ENCODE data around the gene GPR132.
"Not testable (repeated sequence)": the region's sequence is repeated elsewhere in the genome, so short reads cannot be mapped to it uniquely, and the experiment has no call there.

GPR132 gene

DNA sequence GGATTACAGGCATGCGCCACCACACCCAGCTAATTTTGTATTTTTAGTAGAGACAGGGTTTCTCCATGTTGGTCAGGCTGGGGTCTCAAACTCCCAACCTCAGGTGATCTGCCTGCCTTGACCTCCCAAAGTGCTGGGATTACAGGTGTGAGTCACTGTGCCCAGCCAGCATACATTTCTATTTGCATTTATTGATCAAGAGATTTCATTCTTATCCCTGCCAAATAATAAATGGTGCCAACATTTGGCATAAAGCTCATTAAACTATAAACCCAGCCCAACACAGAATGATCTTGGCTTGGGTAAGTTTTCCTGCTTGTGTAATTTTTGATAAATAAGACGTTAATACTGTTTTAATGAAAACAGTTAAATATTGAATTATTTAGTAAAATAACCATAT, 29.6 kb downstream of the GPR132 start:
- DNase-seq: not testable (repeated sequence)

DNA sequence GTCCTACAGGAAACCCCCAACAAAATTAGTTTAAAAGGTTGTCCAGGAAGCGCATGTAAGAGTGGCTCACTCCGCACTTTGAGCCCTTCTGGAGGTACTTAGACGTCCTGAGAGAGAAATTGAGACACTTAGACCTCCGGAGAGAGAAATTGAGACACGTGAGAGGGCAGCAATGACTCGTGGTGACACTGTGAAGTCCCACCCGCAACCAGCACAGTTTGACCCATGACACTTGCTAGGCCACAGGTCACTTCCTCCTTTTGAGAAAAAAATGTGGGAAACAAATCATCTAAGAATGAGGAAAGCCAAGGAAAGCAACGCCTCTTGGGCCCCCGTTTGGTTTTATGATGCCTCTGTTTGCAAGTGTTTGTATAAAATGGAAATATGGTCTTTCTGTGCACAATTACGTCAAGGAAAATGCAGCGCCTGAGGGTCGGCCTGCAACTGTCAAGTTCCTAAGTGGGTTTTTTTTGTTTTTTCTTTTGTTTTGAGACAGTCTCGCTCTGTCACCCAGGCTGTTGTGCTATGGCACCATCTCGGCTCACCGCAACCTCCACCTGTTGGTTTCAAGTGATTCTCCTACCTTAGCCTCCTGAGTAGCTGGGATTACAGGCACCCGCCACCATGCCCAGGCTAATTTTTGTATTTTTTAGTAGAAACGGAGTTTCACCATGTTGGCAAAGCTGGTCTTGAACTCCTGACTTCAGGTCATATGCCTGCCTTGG, 30.8 kb downstream of the GPR132 start:
- DNase-seq: no peak

DNA sequence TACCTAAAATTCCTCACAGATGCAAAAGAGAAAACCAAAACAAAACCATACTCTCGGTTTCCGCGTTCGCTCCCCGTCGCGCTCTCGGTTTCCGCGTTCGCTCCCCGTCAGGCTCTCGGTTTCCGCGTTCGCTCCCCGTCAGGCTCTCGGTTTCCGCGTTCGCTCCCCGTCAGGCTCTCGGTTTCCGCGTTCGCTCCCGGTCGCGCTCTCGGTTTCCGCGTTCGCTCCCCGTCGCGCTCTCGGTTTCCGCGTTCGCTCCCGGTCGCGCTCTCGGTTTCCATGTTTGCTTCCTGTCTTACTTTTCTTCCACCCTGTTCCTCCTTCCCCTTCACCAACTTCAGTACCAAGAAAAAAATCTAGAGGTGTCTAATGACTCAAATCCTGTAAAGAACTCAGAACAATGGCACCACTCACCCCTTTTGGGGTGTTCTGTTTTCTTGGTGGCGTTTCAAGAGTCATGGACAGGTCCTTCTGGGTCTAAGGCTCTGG, 31.8 kb downstream of the GPR132 start:
- not testable (repeated sequence) for DNase-seq

DNA sequence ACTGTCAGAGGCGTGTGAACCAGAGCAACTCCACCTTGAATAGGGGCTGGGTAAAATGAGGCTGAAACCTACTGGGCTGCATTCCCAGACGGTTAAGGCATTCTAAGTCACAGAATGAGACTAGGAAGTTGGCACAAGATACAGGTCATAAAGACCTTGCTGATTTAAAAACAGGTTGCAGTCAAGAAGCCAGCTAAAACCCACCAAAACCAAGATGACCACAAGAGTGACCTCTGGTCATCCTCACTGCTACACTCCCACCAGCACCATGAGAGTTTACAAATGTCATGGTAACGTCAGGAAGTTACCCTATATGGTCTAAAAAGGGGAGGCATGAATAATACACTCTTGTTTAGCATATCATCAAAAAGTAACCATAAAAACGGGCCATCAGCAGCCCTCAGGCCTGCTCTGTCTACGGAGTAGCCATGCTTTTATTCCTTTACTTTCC, 32.8 kb downstream of the GPR132 start:
- DNase-seq: not testable (repeated sequence)

DNA sequence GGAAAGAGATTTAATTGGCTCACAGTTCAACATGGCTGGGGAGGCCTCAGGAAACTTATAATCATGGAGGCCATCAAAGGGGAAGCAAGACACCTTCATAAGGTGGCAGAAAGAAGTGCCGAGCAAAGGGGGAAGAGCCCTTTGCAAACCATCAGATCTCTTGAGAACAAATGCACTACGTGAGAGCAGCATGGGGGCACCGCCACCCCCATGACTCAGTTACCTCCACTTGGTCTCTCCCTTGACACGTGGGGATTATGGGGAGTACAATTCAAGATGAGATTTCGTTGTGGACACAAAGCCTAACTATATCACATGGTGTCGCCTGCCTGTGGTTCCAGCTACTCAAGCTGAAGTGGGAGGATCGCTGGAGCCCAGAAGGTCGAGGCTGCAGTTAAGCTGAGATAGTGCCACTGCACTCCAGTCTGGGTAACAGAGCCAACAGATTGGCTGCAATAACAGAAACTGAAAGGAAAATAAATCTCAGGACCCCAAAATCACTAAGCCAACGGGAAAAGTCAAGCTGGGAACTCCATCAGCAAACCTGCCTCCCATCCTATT, 34.3 kb downstream of the GPR132 start:
- DNase-seq: no peak

DNA sequence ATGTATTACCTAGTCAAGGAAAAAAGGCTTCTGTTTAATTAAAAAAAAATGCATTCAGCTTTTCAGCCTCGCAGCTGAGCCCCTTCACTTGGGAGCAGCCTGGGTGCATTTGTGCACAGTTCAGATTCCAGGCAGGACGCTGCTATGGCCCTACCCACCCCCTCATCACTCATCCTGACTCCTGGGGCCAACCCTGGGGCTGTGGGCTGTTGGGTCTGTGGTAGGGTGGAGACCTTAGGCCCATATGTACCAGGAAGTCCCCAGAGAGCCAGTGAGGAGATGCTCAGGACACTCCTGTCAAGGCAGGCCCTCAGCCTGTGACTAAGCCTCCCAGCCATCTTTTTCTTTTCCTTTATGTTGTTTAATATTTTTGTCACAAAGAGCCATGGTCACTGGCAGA, 35.0 kb downstream of the GPR132 start:
- no peak for DNase-seq

DNA sequence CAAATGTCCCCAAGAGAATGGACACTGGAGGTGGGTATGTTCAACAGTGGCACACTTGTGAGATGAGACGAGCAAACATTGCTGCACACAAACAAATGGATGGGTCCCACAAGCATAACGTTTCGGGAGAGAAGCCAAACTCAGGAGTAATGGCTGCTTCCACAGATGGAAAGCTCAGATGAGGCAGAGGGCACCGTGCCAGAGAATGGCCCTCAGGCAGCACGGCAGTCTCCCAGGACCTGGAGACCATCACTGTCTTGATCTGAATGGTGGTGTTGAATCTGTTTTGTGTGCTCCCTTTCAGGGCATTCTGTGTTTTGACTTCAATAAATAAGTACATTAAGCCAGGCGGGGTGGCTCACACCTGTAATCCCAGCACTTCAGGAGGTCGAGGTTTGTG, 35.8 kb downstream of the GPR132 start:
- no peak for DNase-seq

DNA sequence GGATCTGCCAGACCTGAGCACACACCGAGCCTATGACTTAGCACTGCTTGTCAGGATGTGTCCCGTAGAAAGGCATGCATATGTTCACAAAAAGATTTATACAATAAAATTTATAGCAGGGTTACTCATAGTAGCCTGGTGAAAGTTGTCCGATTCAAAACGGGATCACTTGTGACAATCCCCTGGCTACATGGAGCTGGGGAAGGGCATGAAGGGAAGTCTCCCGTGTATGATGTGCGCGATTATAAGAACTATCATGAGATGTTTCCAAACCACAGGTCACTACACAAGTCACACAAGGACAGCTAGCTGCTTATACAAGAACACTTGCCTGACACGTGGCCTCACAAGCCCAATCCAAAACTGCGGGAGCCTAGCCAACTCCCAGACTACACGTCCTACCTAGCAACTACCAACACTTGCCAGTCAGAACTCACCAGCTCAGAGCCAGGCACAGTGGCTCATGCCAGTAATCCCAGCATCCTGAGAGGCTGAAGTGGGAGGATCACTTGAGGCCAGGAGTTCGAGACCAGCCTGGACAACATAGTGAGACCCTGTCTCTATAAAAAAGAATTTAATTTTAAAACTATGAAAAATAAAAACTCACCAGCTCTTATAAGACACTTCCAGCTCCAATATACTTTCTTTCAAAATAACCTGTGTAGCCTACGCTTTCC, 36.8 kb downstream of the GPR132 start:
- no peak for DNase-seq

DNA sequence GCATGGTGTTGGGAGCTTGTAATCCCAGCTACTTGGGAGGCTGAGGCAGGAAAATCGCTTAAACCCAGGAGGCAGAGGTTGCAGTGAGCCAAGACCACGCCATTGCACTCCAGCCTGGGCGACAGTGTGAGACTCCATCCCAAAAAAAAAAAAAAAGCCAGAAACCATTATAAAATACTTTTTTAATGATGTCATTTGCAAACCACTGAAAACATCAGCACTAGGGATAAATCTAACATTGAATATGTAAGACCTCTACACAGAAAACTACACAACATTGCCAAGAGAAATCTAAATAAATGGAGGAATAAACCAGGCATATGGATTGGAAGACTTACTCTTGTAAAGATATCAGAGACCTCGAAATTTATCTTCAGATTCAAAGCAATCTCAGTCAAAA, 37.5 kb downstream of the GPR132 start:
- DNase-seq: not testable (repeated sequence)

DNA sequence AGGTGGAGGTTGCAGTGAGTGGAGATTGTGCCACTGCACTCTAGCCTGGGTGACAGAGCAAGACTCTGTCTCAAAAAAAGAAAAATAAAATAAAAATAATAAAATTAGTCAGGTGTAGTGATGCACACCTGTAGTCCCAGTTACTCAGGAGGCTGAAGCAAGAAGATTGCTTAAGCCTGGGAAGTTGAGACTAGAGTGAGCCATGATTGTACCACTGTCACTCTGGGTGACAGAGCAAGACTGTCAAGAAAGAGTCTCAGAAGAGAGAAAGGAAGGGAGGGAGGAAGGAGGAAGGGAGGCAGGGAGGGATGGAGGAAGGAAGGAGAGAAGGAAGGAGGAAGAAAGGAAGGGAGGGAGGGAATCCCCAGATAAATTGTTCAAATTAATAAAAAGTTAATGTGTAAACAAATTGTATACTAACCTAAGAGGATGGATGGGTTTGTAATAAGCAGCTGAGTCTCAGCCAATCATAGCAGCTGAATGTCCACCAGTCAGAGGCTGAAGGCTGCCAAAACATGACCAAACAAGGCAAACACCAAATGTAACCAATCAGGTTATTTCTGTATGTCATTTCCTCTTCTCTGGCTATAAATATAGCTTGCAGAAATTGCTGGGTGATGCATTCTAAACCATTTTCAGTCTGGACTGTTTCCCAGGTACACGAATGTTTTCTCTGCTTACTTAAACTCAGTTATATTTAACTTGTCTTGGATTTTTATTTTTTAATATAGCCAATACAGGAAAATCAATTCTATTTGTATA, 38.2 kb downstream of the GPR132 start:
- DNase-seq: no peak

DNA sequence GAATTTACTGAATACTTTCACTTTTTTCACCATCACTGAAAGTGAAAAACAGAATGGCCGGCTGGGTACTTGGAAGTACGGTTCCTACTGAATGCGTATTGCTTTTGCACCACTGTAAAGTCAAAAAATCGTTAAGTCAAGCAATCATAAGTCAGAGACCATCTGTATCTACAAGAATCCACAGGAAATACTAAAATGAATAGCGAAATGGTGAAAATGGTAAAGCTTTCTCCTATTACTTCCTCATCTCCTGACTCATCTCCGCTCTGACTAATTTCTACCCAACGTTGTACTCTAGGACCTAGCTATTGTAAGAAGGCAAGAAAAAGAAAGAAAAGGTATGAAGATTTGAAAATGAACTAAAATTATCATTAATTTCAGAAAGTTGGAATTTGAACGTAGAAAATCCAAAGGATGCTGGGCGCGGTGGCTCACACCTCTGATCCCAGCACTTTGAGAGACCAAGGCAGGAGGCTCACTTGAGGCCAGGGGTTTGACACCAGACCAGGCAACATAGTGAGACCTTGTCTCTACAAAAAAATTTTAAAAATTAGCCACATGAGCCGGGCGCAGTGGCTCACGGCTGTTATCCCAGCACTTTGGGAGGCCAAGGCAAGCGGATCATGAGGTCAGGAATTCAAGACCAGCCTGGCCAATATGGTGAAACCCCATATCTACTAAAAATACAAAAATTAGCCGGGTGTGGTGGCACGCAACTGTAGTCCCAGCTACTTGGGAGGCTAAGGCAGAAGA, 39.0 kb downstream of the GPR132 start:
- DNase-seq: no peak

DNA sequence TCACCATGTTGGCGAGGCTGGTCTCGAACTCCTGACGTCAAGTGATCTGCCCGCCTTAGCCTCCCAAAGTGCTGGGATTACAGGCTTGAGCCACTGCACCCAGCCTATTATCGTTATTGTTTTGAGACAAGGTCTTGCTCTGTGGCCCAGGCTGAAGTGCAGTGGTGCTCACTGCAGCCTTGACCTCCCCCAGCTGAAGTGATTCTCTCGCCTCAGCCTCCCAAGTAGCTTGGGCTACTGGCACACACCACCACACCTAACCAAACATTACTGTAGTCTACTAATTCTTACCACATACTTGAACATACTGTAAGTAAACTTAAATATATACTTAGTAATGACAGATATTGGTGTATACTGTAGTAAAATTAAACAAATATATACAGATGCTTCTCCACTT, 39.8 kb downstream of the GPR132 start:
- DNase-seq: no peak

DNA sequence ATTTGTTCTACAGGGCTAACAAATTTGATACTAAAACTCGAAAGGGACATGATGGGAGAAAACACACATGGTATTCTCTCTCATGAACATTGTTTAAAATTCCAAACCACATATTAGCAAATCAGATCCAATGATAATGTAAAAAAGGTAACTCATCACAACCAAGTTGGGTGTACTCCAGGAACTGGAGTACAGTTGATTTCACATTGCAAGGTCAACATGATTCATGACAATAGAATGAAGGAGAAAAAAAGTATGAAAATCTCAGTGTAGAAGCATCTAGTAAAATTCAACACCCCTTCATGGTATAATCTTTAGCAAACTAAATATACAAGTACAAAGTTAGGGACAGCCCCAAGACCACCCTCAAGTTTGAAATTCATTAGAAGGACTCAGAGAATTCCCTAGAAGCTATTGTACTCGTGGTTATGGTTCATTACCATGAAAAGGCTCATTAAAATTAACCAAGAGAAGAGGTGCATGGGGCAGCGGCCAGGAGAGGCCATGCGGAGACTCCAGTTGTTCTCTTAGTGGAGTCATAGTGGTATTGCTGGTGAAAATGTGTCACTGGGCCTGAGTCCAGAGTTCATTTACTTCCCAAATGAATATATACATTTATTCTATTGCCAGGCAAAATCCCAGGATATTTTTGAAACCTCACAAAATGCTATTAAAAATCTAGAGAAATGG, 41.3 kb downstream of the GPR132 start:
- no peak for DNase-seq

DNA sequence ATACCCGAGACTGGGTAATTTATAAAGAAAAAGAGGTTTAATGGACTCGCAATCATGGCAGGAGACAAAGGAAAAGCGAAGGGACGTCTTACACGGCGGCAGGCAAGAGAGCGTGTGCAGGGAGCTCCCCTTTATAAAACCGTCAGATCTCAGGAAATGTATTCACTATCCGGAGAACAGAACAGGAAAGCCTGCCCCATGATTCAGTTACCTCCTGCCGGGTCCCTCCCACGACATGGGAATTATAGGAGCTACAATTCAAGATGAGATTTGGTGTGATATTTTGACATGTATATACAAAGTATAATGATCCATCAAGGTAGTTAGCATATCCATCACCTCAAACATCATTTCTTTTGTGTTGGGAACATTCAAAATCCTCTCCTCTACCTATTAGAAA, 42.1 kb downstream of the GPR132 start:
- DNase-seq: no peak

DNA sequence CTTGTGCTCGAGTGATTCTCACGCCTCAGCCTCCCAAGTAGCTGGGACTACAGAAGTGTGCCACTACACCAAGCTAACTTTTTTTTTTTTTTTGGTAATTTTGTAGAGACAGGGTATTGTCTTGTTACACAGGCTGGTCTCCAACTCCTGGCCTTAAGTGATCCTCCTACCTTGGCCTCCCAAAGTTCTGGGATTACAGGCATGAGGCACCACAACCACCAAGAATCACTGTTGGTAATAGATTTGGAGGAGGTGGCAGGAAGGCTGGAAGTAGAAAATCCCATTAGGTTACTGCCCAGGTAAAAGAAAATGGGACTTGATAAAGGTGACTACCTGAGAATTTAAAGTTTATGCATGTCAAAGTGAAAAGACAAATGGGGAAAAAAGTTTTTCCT, 43.0 kb downstream of the GPR132 start:
- DNase-seq: no peak

DNA sequence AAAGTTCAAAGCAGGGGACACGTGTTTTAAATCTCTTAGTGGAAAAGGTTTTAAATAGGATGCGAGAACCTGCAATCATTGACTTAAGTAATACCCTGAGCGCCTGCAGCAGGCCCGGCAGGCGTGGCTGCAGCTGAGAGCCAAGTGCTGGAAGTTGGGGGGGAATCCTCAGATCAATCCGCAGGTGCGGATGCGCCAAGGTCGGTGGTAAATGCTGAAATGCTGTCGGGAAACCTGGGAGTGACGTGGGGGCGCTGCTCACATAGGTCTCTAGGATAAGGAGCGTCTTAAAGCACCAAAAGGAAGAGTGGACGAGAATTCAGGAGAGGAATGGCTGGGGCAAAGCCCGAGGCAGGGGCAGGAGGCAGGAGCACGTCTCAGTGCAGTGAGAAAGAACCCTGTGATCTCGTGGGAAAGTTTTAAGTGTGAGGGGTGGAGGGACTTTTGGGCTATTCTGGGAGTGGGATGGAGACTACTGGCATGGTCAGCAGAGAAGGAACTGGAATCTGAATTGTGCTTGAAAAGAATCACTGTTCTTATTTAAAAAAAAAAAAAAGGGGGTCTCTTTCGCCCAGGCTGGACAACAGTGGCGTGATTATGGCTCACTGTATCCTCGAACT, 43.5 kb downstream of the GPR132 start:
- DNase-seq: peak; percentile 73

DNA sequence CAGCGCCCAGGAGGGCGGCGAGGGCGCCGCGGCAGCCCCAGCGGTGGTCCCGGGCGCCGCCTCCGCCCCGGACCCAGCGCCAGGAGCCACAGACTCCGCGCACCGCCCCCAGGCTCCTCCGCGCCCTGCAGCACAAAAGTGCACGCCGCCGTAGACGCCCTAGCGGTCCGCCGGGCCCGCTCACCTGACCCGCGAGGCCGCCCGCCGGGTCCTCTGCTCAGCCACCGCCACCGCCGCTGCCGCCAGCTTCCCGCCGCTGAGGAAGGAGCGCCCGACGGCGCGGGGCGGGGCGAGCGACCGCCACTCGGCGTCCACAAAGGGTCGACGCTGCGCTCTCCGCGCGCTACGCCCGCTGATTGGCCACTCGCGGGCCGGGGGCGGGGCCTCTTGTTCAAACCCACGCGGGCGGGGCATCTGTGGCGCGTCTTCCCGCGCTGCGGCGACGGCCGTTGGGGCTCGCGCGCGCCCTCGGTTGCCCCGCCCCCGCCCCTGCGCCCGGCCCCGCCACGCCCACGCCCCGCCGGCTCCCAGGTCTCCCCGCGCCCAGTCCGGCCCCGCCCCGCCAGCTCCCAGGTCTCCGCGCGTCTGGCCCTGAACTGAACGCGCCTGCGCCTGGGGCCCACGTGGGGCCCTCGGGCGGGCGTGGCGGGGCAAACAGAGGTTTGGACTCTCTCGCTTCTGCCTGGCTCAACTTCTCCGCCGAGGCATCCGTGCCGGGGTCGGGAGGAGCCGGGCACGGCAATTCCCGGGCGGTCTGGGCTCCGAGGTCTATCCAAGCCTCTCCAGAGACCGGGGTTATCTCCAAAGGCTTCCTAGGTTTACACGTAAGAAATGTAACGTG, 44.2 kb downstream of the GPR132 start, which contains the start of gene CDCA4:
Gene CDCA4, minus strand, starts transcription at position 269 of the 841 bp plus-strand sequence. CDS start 9,154 bp downstream, outside the sequence.
- DNase-seq: peak; percentile 99

DNA sequence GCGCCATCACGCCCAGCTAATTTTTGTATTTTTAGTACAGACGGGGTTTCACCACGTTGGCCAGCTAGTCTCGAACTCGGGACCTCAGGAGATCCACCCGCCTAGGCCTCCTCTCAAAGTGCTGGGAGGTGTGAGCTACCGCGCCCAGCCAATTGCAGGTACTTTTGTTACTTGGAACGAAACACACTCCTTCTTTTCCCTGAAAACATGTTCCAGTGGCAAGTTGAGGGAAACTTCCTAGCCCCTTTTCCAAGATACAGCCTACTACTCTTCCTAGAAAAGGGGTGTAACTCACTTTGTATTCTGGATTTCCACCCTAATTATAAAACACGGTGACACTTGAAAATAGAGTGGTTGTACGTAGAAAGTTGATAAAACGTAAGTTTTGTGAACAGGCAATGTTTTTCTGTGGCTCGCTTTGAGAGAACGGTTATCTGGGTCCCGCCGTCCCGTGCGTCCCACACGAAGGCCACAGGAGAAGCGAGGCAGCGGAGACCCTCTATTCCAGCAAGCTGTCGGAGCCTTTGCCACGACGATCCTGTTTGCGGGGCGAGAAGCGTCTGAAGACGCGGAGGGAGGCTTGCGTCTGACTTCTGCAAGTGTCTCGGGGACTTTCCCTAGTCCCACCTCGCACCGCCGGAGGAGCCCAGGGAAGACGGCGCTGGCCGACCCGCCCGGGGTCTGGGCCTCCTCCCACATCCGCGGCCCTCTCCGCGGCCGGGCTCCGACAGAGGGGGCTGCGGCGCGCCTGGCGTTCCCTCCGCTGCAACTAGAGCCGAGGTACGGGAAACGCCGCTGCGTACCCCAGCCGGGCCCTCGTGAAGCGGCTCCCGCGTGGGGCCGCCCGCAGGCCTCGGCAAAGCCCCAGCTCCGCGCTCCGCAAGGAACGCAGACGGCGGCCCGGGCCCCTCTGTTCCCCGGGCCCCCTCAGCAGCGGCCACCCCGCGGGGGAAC, 45.1 kb downstream of the GPR132 start:
- DNase-seq: no peak

DNA sequence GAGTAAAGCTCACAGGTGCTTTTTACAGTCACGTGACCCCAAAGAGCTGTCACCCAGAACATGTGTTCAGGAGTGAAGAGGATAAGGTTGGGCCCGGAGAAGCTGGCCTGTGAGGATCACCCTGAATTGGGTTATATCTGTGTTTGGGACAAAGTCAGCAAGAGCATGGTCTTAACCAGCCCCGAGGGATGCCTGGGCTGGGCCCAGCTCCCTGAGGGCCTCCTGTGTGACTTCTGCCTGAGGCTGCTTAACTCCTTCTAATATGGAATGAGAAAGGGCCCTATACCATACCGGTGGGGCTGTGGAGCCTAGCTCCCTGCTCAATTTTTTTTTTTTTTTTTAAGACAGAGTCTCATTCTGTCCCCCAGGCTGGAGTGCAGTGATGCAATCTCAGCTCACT, 46.8 kb downstream of the GPR132 start:
- DNase-seq: no peak
